Measurements from ENCODE around the gene GCDH.
"Not testable (repeated sequence)": the region's sequence is repeated elsewhere in the genome, so short reads cannot be mapped to it uniquely, and the experiment has no call there.

Gene GCDH

GRCh38 chr19:12882589-12882988, 8.4 kb upstream of the GCDH start:
- H3K27me3 Mint-ChIP-seq, result peaks cover 9% of the 10 kb centered on the region
- H3K9me3 Mint-ChIP-seq, result peaks cover 12% of the 10 kb centered on the region
- peak overlapping the region; percentile 90 for H3K4me3 Mint-ChIP-seq
- no peak for DNase-seq
- peak overlapping the region; percentile 62 for H3K27ac Mint-ChIP-seq
- CTCF ChIA-PET, result interaction anchor here (1.0 to 9.4 kb wide), 2 partner anchors 82 to 122 kb away, joined by 3 to 87 read pairs; no protein-coding TSS in a partner anchor
- peaks cover 9% of the 10 kb centered on the region for H3K36me3 Mint-ChIP-seq
- H3K4me1 Mint-ChIP-seq, result peaks cover 48% of the 10 kb centered on the region

- H3K4me3 Mint-ChIP-seq, result peak overlapping the region; percentile 24
Measured at GRCh38 chr19:12884202-12884601, 6.8 kb upstream of the GCDH start.

GRCh38 chr19:12884627-12884925, 6.4 kb upstream of the GCDH start:
- H3K9me3 Mint-ChIP-seq, result peaks cover 12% of the 10 kb centered on the region
- H3K4me1 Mint-ChIP-seq, result peaks cover 44% of the 10 kb centered on the region
- peaks cover 9% of the 10 kb centered on the region for H3K27me3 Mint-ChIP-seq
- peaks cover 2% of the 10 kb centered on the region for H3K36me3 Mint-ChIP-seq
- CTCF ChIA-PET, result interaction anchor here (0.6 to 9.4 kb wide), 11 partner anchors 20 to 80 kb away, joined by 3 to 87 read pairs (median 3); partner anchors contain the start of gene CALR
- peak overlapping the region; percentile 92 for H3K27ac Mint-ChIP-seq
- no peak for DNase-seq
- peak overlapping the region; percentile 87 for H3K4me3 Mint-ChIP-seq

More at GRCh38 chr19:12884202-12884601, 6.8 kb upstream of the GCDH start:
- CTCF ChIA-PET, result interaction anchor here (0.6 to 9.4 kb wide), 4 partner anchors 21 to 80 kb away, joined by 3 to 87 read pairs (median 5); no protein-coding TSS in a partner anchor
- H3K4me1 Mint-ChIP-seq, result peaks cover 46% of the 10 kb centered on the region
- no peak for DNase-seq
- H3K36me3 Mint-ChIP-seq, result peaks cover 2% of the 10 kb centered on the region
- no peak overlapping the region for H3K27ac Mint-ChIP-seq
- peaks cover 12% of the 10 kb centered on the region for H3K9me3 Mint-ChIP-seq
- peaks cover 9% of the 10 kb centered on the region for H3K27me3 Mint-ChIP-seq

GRCh38 chr19:12884926-12885748, 5.8 kb upstream of the GCDH start:
- CTCF ChIA-PET, result interaction anchor here (0.6 to 9.4 kb wide), 16 partner anchors 20 to 190 kb away, joined by 3 to 87 read pairs (median 3); partner anchors contain the start of gene CALR
- Mint-ChIP-seq H3K9me3 (peaks cover 12% of the 10 kb centered on the region), H3K36me3 (peaks cover 2% of the 10 kb centered on the region), H3K27ac (peak overlapping the region; percentile 92), H3K27me3 (peaks cover 9% of the 10 kb centered on the region), H3K4me1 (peaks cover 42% of the 10 kb centered on the region), H3K4me3 (peak overlapping the region; percentile 87)
- peak; percentile 95 for DNase-seq

- H3K36me3 Mint-ChIP-seq, result peaks cover 3% of the 10 kb centered on the region
- peaks cover 12% of the 10 kb centered on the region for H3K9me3 Mint-ChIP-seq
- peak overlapping the region; percentile 57 for H3K4me3 Mint-ChIP-seq
- peak overlapping the region; percentile 82 for H3K27ac Mint-ChIP-seq
- CTCF ChIA-PET, result interaction anchor here (0.7 to 9.4 kb wide), 9 partner anchors 28 to 189 kb away, joined by 3 to 87 read pairs (median 4); partner anchors contain the start of gene CALR
- peaks cover 9% of the 10 kb centered on the region for H3K27me3 Mint-ChIP-seq
- peaks cover 44% of the 10 kb centered on the region for H3K4me1 Mint-ChIP-seq
- no peak for DNase-seq
Measured at GRCh38 chr19:12885749-12886650, 5.0 kb upstream of the GCDH start.

GRCh38 chr19:12886651-12886968, 4.3 kb upstream of the GCDH start:
- H3K27me3 Mint-ChIP-seq, result peaks cover 9% of the 10 kb centered on the region
- H3K4me3 Mint-ChIP-seq, result peak overlapping the region; percentile 57
- H3K4me1 Mint-ChIP-seq, result peaks cover 46% of the 10 kb centered on the region
- H3K9me3 Mint-ChIP-seq, result peaks cover 12% of the 10 kb centered on the region
- peaks cover 3% of the 10 kb centered on the region for H3K36me3 Mint-ChIP-seq
- DNase-seq, result no peak
- CTCF ChIA-PET, result interaction anchor here (9.4 kb wide), 1 partner anchor 78 kb away, joined by 87 read pairs; no protein-coding TSS in a partner anchor
- peak overlapping the region; percentile 82 for H3K27ac Mint-ChIP-seq

- H3K9me3 Mint-ChIP-seq, result peaks cover 10% of the 10 kb centered on the region
Measured at GRCh38 chr19:12886969-12887747, 3.8 kb upstream of the GCDH start, which contains the start of gene KLF1. KLF1 (minus strand) TSS chr19:12887201; CDS start chr19:12887140, 61 bp downstream.

GRCh38 chr19:12888006-12888603, 2.9 kb upstream of the GCDH start:
- Mint-ChIP-seq H3K27me3 (peaks cover 6% of the 10 kb centered on the region), H3K36me3 (peaks cover 5% of the 10 kb centered on the region), H3K27ac (no peak overlapping the region), H3K4me1 (peaks cover 46% of the 10 kb centered on the region), H3K9me3 (peaks cover 7% of the 10 kb centered on the region), H3K4me3 (no peak overlapping the region)
- CTCF ChIA-PET, result interaction anchor here (9.4 kb wide), 1 partner anchor 76 kb away, joined by 87 read pairs; no protein-coding TSS in a partner anchor
- DNase-seq, result no peak

More at GRCh38 chr19:12886969-12887747, 3.8 kb upstream of the GCDH start, which contains the start of gene KLF1:
- peak within 1 kb of the TSS; percentile 57 for H3K4me3 Mint-ChIP-seq
- H3K36me3 Mint-ChIP-seq, result peaks cover 4% of the 10 kb centered on the region
- H3K4me1 Mint-ChIP-seq, result peaks cover 48% of the 10 kb centered on the region
- peak within 1 kb of the TSS; percentile 82 for H3K27ac Mint-ChIP-seq
- peaks cover 9% of the 10 kb centered on the region for H3K27me3 Mint-ChIP-seq
- DNase-seq, result no peak
- CTCF ChIA-PET, result interaction anchor here (9.4 kb wide), 1 partner anchor 77 kb away, joined by 87 read pairs; no protein-coding TSS in a partner anchor

GRCh38 chr19:12890299-12890786, 617 bp upstream of the GCDH start:
- CTCF ChIA-PET, result interaction anchor here (0.6 to 1.4 kb wide), 5 partner anchors 9 to 139 kb away, joined by 3 to 8 read pairs (median 3); partner anchors contain the start of genes DNASE2 and SYCE2
- H3K27me3 Mint-ChIP-seq, H3K9me3 Mint-ChIP-seq, DNase-seq: not testable (repeated sequence)
- Mint-ChIP-seq H3K27ac (peak overlapping the region; percentile 94), H3K4me1 (peaks cover 39% of the 10 kb centered on the region), H3K36me3 (peaks cover 18% of the 10 kb centered on the region), H3K4me3 (peak overlapping the region; percentile 97)

- no peak for DNase-seq
- H3K4me1 Mint-ChIP-seq, result peaks cover 33% of the 10 kb centered on the region
- CTCF ChIA-PET, result interaction anchor here (0.8 to 1.4 kb wide), 2 partner anchors 73 to 74 kb away, joined by 3 to 8 read pairs; no protein-coding TSS in a partner anchor
- H3K9me3 Mint-ChIP-seq, result no peaks in the 10 kb centered on the region
- H3K27me3 Mint-ChIP-seq, result no peaks in the 10 kb centered on the region
- H3K36me3 Mint-ChIP-seq, result peaks cover 18% of the 10 kb centered on the region
- peak overlapping the region; percentile 97 for H3K4me3 Mint-ChIP-seq
- peak overlapping the region; percentile 94 for H3K27ac Mint-ChIP-seq
Measured at GRCh38 chr19:12891553-12892021, 627 bp downstream of the GCDH start.

- no peak overlapping the region for H3K27ac Mint-ChIP-seq
- H3K4me1 Mint-ChIP-seq, result peaks cover 31% of the 10 kb centered on the region
- DNase-seq, result no peak
- CTCF ChIA-PET, result no interaction called here
- peak overlapping the region; percentile 40 for H3K4me3 Mint-ChIP-seq
- no peaks in the 10 kb centered on the region for H3K27me3 Mint-ChIP-seq
- H3K36me3 Mint-ChIP-seq, result peaks cover 25% of the 10 kb centered on the region
- no peaks in the 10 kb centered on the region for H3K9me3 Mint-ChIP-seq
Measured at GRCh38 chr19:12893582-12893981, 2.6 kb downstream of the GCDH start.

GRCh38 chr19:12896460-12896859, 5.5 kb downstream of the GCDH start:
- Mint-ChIP-seq H3K27ac (no peak overlapping the region), H3K9me3 (no peaks in the 10 kb centered on the region), H3K36me3 (peaks cover 28% of the 10 kb centered on the region), H3K27me3 (no peaks in the 10 kb centered on the region), H3K4me1 (peaks cover 14% of the 10 kb centered on the region), H3K4me3 (no peak overlapping the region)
- no peak for DNase-seq
- CTCF ChIA-PET, result no interaction called here
